Neural crest cell (in vitro differentiated cells): Measurements from ENCODE around the gene ZNF28. TPM values are rescaled to one million over a fixed set of nuclear protein-coding genes. Genes with fewer than 3 reads are reported as not detected.
A peak's percentile ranks its signal among the peaks of the same experiment; 100 is the strongest.
"Not testable (repeated sequence)": the region's sequence is repeated elsewhere in the genome, so short reads cannot be mapped to it uniquely, and the experiment has no call there.

Experiments
- DNase-seq: peaks from one replicate; pipeline ENCODE4 v3.0.0; 2021; ENCODE audit warnings: low read depth, mixed read lengths, low spot score
- H3K27ac Mint-ChIP-seq: one replicate; pipeline ENCODE4 v1.8.0; 2021; ENCODE audit warnings: mild to moderate bottlenecking, mixed read lengths; ENCODE audit not compliant: unreplicated experiment
- H3K27me3 Mint-ChIP-seq: 2 replicates; pipeline ENCODE4 v1.8.0; 2021; ENCODE audit warnings: low read depth, mild to moderate bottlenecking, mixed read lengths
- H3K36me3 Mint-ChIP-seq: 2 replicates; pipeline ENCODE4 v1.8.0; 2021; ENCODE audit warnings: low read depth, mild to moderate bottlenecking, mixed read lengths
- H3K4me1 Mint-ChIP-seq: 2 replicates; pipeline ENCODE4 v1.8.0; 2021; ENCODE audit warnings: mixed read lengths
- H3K4me3 Mint-ChIP-seq: one replicate; pipeline ENCODE4 v1.8.0; 2021; ENCODE audit warnings: mild to moderate bottlenecking, mixed read lengths
- H3K9me3 Mint-ChIP-seq: 2 replicates; pipeline ENCODE4 v1.8.0; 2021; ENCODE audit warnings: mixed read lengths
- CTCF ChIP-seq: fragments of 200-600 bp; sonication (generic); conservative IDR thresholded peaks from 2 replicates; pipeline ENCODE4 v1.5.0; 2021; ENCODE audit warnings: antibody characterized with exemption, mild to moderate bottlenecking
- total RNA-seq: library from RNA; stranded (reverse); gene quantifications from 2 replicates; pipeline ENCODE4 v1.2.1, GENCODE V29; 2021

The ZNF28 gene
- total RNA-seq, 1 donor from 2014 or later: 15.8 TPM

DNA sequence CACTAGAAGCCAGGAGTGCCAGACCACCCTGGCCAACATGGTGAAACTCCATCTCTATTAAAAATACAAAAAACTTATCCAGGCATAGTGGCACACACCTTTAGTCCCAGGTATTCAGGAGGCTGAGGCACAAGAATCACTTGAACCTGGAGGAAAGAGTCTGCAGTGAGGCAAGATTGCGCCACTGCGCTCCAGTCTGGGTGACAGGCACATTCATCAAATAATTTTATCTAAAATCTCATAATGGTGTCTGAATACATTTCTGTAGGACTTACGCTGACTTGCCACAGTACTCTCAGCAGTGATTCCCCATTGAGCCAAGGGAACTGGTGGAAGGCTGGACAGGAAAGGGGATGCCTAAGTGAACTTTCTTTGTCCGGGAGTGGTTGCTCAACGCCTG is 4.3 kb upstream of the ZNF28 start:
- peaks cover under 1% of the 10 kb centered on the region for H3K36me3 Mint-ChIP-seq
- no peak overlapping the region for H3K4me3 Mint-ChIP-seq
- no peak for TF ChIP-seq CTCF
- peaks cover 8% of the 10 kb centered on the region for H3K4me1 Mint-ChIP-seq
- DNase-seq: no peak
- no peak overlapping the region for H3K27ac Mint-ChIP-seq
- peaks cover under 1% of the 10 kb centered on the region for H3K9me3 Mint-ChIP-seq
- no peaks in the 10 kb centered on the region for H3K27me3 Mint-ChIP-seq

GRCh38 chr19:52823676-52824075 is 2.2 kb upstream of the ZNF28 start:
- no peak for DNase-seq
- H3K9me3 Mint-ChIP-seq: peaks cover 3% of the 10 kb centered on the region
- H3K4me3 Mint-ChIP-seq: no peak overlapping the region
- no peaks in the 10 kb centered on the region for H3K27me3 Mint-ChIP-seq
- H3K27ac Mint-ChIP-seq: no peak overlapping the region
- peaks cover 14% of the 10 kb centered on the region for H3K4me1 Mint-ChIP-seq
- TF ChIP-seq CTCF: no peak
- peaks cover 3% of the 10 kb centered on the region for H3K36me3 Mint-ChIP-seq

DNA sequence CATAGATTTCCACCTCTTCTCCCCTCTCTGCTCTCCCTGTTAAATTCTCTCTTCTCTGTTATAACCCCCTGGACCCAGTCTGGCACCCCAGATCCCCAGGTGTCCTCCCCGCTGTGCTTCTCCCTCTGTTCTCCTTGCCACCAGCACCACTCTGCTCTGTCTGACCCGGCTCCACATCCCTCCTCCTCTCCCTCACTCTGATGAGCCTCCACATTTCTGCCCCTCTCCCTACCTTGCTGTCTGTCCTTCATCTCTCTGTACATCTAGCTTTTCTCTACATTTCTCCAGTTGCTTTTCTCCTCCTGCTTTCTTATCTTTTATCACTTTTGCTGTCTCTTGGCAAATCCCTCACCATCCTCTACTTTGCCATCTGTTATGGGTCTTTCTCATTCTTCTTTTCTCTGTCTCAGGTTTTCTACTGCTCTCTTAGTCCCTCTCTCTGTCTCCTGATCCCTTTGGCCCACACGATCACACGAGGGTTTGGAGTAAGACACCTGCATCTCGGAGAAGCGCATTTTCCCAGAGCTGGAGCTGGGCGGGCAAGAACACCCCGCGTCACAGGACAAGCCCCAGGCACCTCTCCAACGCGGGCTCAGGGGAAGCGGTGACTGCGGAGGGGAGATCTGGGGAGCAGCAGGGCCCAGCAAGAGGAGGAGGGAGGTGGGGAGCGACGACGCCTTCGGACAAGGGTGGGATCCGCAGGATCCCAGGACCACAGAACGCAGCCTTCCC is 795 bp downstream of the ZNF28 start:
- DNase-seq, H3K27me3 Mint-ChIP-seq: not testable (repeated sequence)
- peak overlapping the region; percentile 70 for H3K27ac Mint-ChIP-seq

GRCh38 chr19:52809801-52810200 is 11.6 kb downstream of the ZNF28 start:
- Mint-ChIP-seq H3K4me3 (no peak overlapping the region), H3K4me1 (no peaks in the 10 kb centered on the region), H3K27ac (no peak overlapping the region), H3K9me3 (peaks cover 6% of the 10 kb centered on the region), H3K27me3 (no peaks in the 10 kb centered on the region), H3K36me3 (peaks cover 49% of the 10 kb centered on the region)
- DNase-seq: no peak
- no peak for TF ChIP-seq CTCF

More for the DNA sequence above, 795 bp downstream of the ZNF28 start:
- not testable (repeated sequence) for H3K9me3 Mint-ChIP-seq
- H3K36me3 Mint-ChIP-seq: peaks cover 11% of the 10 kb centered on the region
- peak overlapping the region; percentile 92 for H3K4me3 Mint-ChIP-seq
- H3K4me1 Mint-ChIP-seq: peaks cover 14% of the 10 kb centered on the region

DNA sequence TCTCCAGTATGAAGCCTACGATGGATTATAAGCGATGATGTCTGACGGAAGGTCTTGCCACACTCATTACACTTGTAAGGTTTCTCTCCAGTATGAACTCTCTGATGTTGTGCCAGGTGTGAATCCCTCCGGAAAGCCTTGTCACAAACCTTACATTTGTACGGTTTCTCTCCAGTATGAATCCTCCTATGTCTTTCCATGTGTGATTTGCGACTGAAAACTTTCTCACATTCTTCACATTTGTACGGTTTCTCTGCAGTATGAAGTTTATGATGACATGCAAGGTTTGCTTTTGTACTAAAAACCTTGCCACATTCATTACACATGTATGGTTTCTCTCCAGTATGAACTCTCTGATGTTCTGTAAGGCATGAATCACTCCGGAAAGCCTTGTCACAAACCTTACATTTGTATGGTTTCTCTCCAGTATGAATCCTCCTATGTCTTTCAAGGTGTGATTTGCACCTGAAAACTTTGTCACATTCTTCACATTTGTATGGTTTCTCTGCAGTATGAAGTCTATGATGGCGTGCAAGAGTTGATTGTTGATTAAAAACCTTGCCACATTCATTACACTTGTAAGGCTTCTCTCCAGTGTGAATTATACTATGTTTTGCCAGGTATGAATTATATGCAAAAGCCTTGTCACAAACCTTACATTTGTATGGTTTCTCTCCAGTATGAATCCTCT is 21.3 kb downstream of the ZNF28 start:
- not testable (repeated sequence) for H3K4me3 Mint-ChIP-seq, H3K27ac Mint-ChIP-seq, DNase-seq, H3K4me1 Mint-ChIP-seq, H3K27me3 Mint-ChIP-seq
- Mint-ChIP-seq H3K36me3 (peaks cover 84% of the 10 kb centered on the region), H3K9me3 (peaks cover 42% of the 10 kb centered on the region)

DNA sequence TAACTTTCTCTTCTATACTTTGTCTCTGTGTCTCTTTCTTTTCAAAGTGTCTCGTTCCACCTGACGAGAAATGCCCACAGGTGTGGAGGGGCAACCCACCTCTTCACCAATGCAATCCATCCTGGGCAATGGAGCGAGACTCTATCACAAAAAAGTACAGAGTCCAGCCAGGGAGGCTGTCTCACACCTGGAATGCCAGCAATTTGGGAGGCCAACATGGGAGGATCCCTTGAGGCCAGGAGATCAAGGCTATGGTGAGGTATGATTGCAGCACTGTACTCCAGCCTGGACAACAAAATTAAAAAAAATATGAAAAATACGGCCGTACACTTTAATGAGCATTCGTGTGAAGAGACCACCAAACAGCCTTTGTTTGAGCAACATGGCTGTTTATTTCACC is 32.0 kb downstream of the ZNF28 start:
- TF ChIP-seq CTCF: no peak
- Mint-ChIP-seq H3K9me3 (peaks cover 2% of the 10 kb centered on the region), H3K4me1 (peaks cover 13% of the 10 kb centered on the region), H3K27me3 (peaks cover 48% of the 10 kb centered on the region), H3K36me3 (peaks cover 10% of the 10 kb centered on the region), H3K27ac (no peak overlapping the region), H3K4me3 (no peak overlapping the region)
- no peak for DNase-seq
